GM18861 (cell line): ENCODE measurements around the gene TFAP2C.
"Not testable (repeated sequence)": the region's sequence is repeated elsewhere in the genome, so short reads cannot be mapped to it uniquely, and the experiment has no call there.

ENCODE experiments used
- ATAC-seq: cut with Tn5 transposase; IDR thresholded peaks from one replicate; pipeline ENCODE4 v1.9.1; 2021; ENCODE audit not compliant: unreplicated experiment

The TFAP2C gene

GRCh38 chr20:56637576-56637975 is 8.5 kb downstream of the TFAP2C start:
- no peak for ATAC-seq

- ATAC-seq = no peak
Measured at GRCh38 chr20:56646599-56646998, 17.5 kb downstream of the TFAP2C start.

- ATAC-seq = no peak
Measured at GRCh38 chr20:56653211-56653610, 24.1 kb downstream of the TFAP2C start.

GRCh38 chr20:56656632-56657031 is 27.5 kb downstream of the TFAP2C start:
- ATAC-seq = no peak

GRCh38 chr20:56657879-56658278 is 28.8 kb downstream of the TFAP2C start:
- ATAC-seq = no peak

- not testable (repeated sequence) for ATAC-seq
Measured at GRCh38 chr20:56658341-56658947, 29.3 kb downstream of the TFAP2C start.

- ATAC-seq = no peak
Measured at GRCh38 chr20:56663660-56664059, 34.6 kb downstream of the TFAP2C start.

GRCh38 chr20:56664796-56665195 is 35.7 kb downstream of the TFAP2C start:
- ATAC-seq = no peak

GRCh38 chr20:56665806-56666205 is 36.7 kb downstream of the TFAP2C start:
- ATAC-seq = no peak

- ATAC-seq = no peak
Measured at GRCh38 chr20:56673450-56673849, 44.3 kb downstream of the TFAP2C start.

GRCh38 chr20:56676001-56676400 is 46.9 kb downstream of the TFAP2C start:
- ATAC-seq = no peak

- ATAC-seq = no peak
Measured at GRCh38 chr20:56676679-56677078, 47.6 kb downstream of the TFAP2C start.

GRCh38 chr20:56683077-56683865 is 54.2 kb downstream of the TFAP2C start:
- ATAC-seq = no peak

GRCh38 chr20:56685879-56686278 is 56.8 kb downstream of the TFAP2C start:
- ATAC-seq = no peak

- no peak for ATAC-seq
Measured at GRCh38 chr20:56687061-56687460, 58.0 kb downstream of the TFAP2C start.

- ATAC-seq = no peak
Measured at GRCh38 chr20:56688106-56688505, 59.0 kb downstream of the TFAP2C start.
